H1 (cell line): ENCODE measurements around the gene PIP5K1C. TPM values are rescaled to one million over a fixed set of nuclear protein-coding genes. Genes with fewer than 3 reads are reported as not detected.
A peak's percentile ranks its signal among the peaks of the same experiment; 100 is the strongest.

Source experiments
- CTCF ChIA-PET: fragments of 300-600 bp; sonication (Branson Sonifier 250); formaldehyde crosslinking; loops from one replicate; lab custom pipeline; 2021; ENCODE audit not compliant: partially characterized antibody; lab: Charles Lee
- POLR2A ChIA-PET: fragments of 300-600 bp; sonication (Branson Sonifier 250); formaldehyde crosslinking; loops from one replicate; lab custom pipeline; 2021; ENCODE audit warnings: inconsistent platforms; ENCODE audit not compliant: partially characterized antibody; lab: Charles Lee
- DNase-seq, 2 experiments: peaks; one replicate each; pipeline versions ENCODE4 v3.0.0 to v3.0.0-alpha.2; 2010 to 2022; ENCODE audit warnings: low spot score in 2 of 2, low read depth in 1 of 2, mixed read lengths in 1 of 2
- FAIRE-seq: peaks from 2 replicates; lab custom pipeline; 2011; peaks lifted over from hg19 to GRCh38; lab: Jason Lieb, UNC
- H2AFZ ChIP-seq: 2 replicates; pipeline ENCODE4 v1.8.1; 2012; ENCODE audit warnings: low read length, inconsistent platforms
- H2AK5ac ChIP-seq: 2 replicates; pipeline ENCODE4 v1.6.1; 2013; ENCODE audit warnings: low read depth, low read length
- H2BK120ac ChIP-seq: replicated peaks from 2 replicates; pipeline ENCODE3; 2013; ENCODE audit warnings: low read depth, low read length, inconsistent platforms
- H2BK12ac ChIP-seq: 2 replicates; pipeline ENCODE4 v1.6.1; 2013; ENCODE audit warnings: low read depth, low read length
- H2BK15ac ChIP-seq: 2 replicates; pipeline ENCODE4 v1.6.1; 2013; ENCODE audit warnings: low read length
- H2BK20ac ChIP-seq: 2 replicates; pipeline ENCODE4 v1.6.1; 2013; ENCODE audit warnings: low read length
- H2BK5ac ChIP-seq: 2 replicates; pipeline ENCODE4 v1.6.1; 2013; ENCODE audit warnings: low read depth, low read length
- H3K14ac ChIP-seq: 2 replicates; pipeline ENCODE4 v1.6.1; 2013; ENCODE audit warnings: inconsistent platforms; ENCODE audit not compliant: insufficient read length
- H3K18ac ChIP-seq: 2 replicates; pipeline ENCODE4 v1.6.1; 2013; ENCODE audit warnings: low read length; ENCODE audit errors: extremely low read depth
- H3K23ac ChIP-seq: 2 replicates; pipeline ENCODE4 v1.6.1; 2013; ENCODE audit warnings: inconsistent platforms; ENCODE audit not compliant: insufficient read length
- H3K23me2 ChIP-seq: 2 replicates; pipeline ENCODE4 v1.6.1; 2013; ENCODE audit warnings: low read depth, low read length
- H3K27ac ChIP-seq: 2 replicates; pipeline ENCODE4 v1.6.1; 2011; ENCODE audit warnings: low read depth, low read length, inconsistent platforms
- H3K27me3 ChIP-seq, 4 experiments: replicated peaks in 1 of 4; 1 replicate in 1 of 4; 2 replicates in 3 of 4; pipeline versions ENCODE4 v1.6.1 to v1.8.1; 2011 to 2013; ENCODE audit warnings: low read length in 3 of 4, mild to moderate bottlenecking in 3 of 4, inconsistent platforms in 2 of 4, mixed read lengths in 2 of 4, moderate library complexity in 1 of 4; ENCODE audit not compliant: control insufficient read depth in 3 of 4, insufficient read depth in 3 of 4; ENCODE audit errors: extremely low read depth in 1 of 4
- H3K36me3 ChIP-seq, 4 experiments: 2 replicates each; pipeline versions ENCODE4 v1.6.1 to v1.8.1; 2011 to 2013; ENCODE audit warnings: mild to moderate bottlenecking in 4 of 4, low read length in 3 of 4, moderate library complexity in 2 of 4, control low read depth in 1 of 4, inconsistent platforms in 1 of 4; ENCODE audit not compliant: insufficient read depth in 4 of 4, control insufficient read depth in 2 of 4
- H3K4ac ChIP-seq: replicated peaks from 2 replicates; pipeline ENCODE3; 2013; ENCODE audit warnings: low read length, low read depth, mixed read lengths, inconsistent platforms; ENCODE audit not compliant: insufficient read length
- H3K4me1 ChIP-seq, 4 experiments: replicated peaks in 1 of 4; 1 replicate in 1 of 4; 2 replicates in 3 of 4; pipeline versions ENCODE4 v1.6.1 to v1.8.1; 2011 to 2013; ENCODE audit warnings: low read length in 3 of 4, inconsistent platforms in 2 of 4, mixed read lengths in 1 of 4; ENCODE audit not compliant: insufficient read depth in 4 of 4, control insufficient read depth in 3 of 4
- H3K4me2 ChIP-seq, 2 experiments: 2 replicates each; pipeline versions ENCODE4 v1.6.1 to v1.8.1; 2011 to 2013; ENCODE audit warnings: low read depth in 2 of 2, low read length in 2 of 2, control low read depth in 1 of 2, inconsistent platforms in 1 of 2, mild to moderate bottlenecking in 1 of 2; ENCODE audit not compliant: insufficient read depth in 1 of 2
- H3K4me3 ChIP-seq, 4 experiments: fragments of 200-600, 300-600 bp in 1 of 4; sonication (generic), shearing (Covaris generic), sonication (Bioruptor Twin) in 1 of 4; 2 replicates each; pipeline versions ENCODE4 v1.5.1 to v1.8.1; 2011 to 2016; ENCODE audit warnings: low read length in 4 of 4, low read depth in 3 of 4, control low read depth in 2 of 4, inconsistent platforms in 2 of 4, mild to moderate bottlenecking in 2 of 4, mixed read lengths in 1 of 4, moderate library complexity in 1 of 4; ENCODE audit not compliant: insufficient read depth in 2 of 4; ENCODE audit errors: extremely low read depth in 1 of 4
- H3K56ac ChIP-seq: replicated peaks from 2 replicates; pipeline ENCODE3; 2013; ENCODE audit warnings: low read depth, mild to moderate bottlenecking, mixed read lengths, low read length, inconsistent platforms; ENCODE audit not compliant: insufficient read length
- H3K79me1 ChIP-seq: 2 replicates; pipeline ENCODE4 v1.6.1; 2013; ENCODE audit warnings: low read depth, low read length, control low read depth
- H3K79me2 ChIP-seq, 2 experiments: 2 replicates each; pipeline versions ENCODE4 v1.6.1 to v1.8.1; 2012 to 2013; ENCODE audit warnings: low read length in 2 of 2, mild to moderate bottlenecking in 2 of 2, inconsistent platforms in 1 of 2; ENCODE audit not compliant: insufficient read depth in 2 of 2, control insufficient read depth in 1 of 2
- H3K9ac ChIP-seq, 4 experiments: replicated peaks in 1 of 4; 1 replicate in 1 of 4; 2 replicates in 3 of 4; pipeline versions ENCODE4 v1.6.1 to v1.8.1; 2011 to 2013; ENCODE audit warnings: low read depth in 3 of 4, low read length in 3 of 4, control low read depth in 2 of 4, mild to moderate bottlenecking in 2 of 4, moderate library complexity in 2 of 4, inconsistent platforms in 1 of 4; ENCODE audit errors: extremely low read depth in 1 of 4
- H3K9me3 ChIP-seq, 2 experiments: 2 replicates each; pipeline versions ENCODE4 v1.6.1 to v1.8.1; 2012 to 2013; ENCODE audit warnings: mild to moderate bottlenecking in 2 of 2, moderate library complexity in 2 of 2, control low read depth in 1 of 2, inconsistent platforms in 1 of 2, low read depth in 1 of 2, low read length in 1 of 2, mixed read lengths in 1 of 2; ENCODE audit not compliant: insufficient read depth in 2 of 2
- H4K20me1 ChIP-seq, 2 experiments: replicated peaks in 1 of 2; 2 replicates each; pipeline versions ENCODE3 to v1.8.1; 2011 to 2013; ENCODE audit warnings: inconsistent platforms in 2 of 2, low read length in 2 of 2, mild to moderate bottlenecking in 1 of 2; ENCODE audit not compliant: insufficient read depth in 2 of 2, control insufficient read depth in 1 of 2
- H4K5ac ChIP-seq: 2 replicates; pipeline ENCODE4 v1.6.1; 2013; ENCODE audit warnings: low read length, low read depth, mixed read lengths, inconsistent platforms; ENCODE audit not compliant: insufficient read length
- H4K8ac ChIP-seq: 2 replicates; pipeline ENCODE4 v1.8.0; 2013; ENCODE audit warnings: mild to moderate bottlenecking, moderate library complexity, low read length, inconsistent platforms; ENCODE audit not compliant: insufficient read depth; ENCODE audit errors: extremely low read depth
- H4K91ac ChIP-seq: replicated peaks from 2 replicates; pipeline ENCODE3; 2013; ENCODE audit warnings: low read length, mixed read lengths, inconsistent platforms; ENCODE audit not compliant: insufficient read length
- EZH2 ChIP-seq: fragments of 200-600 bp; sonication (generic); IDR thresholded peaks from 2 replicates; pipeline ENCODE4 v1.7.1; 2012; ENCODE audit warnings: low read depth, mild to moderate bottlenecking, moderate library complexity, low read length, inconsistent platforms; ENCODE audit not compliant: severe bottlenecking
- HDAC2 ChIP-seq, 2 experiments: fragments of 300-600 bp in 1 of 2; sonication (generic) in 1 of 2; IDR thresholded peaks; 2 replicates each; pipeline ENCODE4 v1.6.1; 2011 to 2012; ENCODE audit warnings: low read depth in 2 of 2, low read length in 2 of 2, mild to moderate bottlenecking in 2 of 2, moderate library complexity in 2 of 2, borderline replicate concordance in 1 of 2, inconsistent platforms in 1 of 2
- KDM4A ChIP-seq: IDR thresholded peaks from one replicate; pipeline ENCODE4 v1.7.1; 2012; ENCODE audit warnings: low read depth, mild to moderate bottlenecking, moderate library complexity, low read length, inconsistent platforms; ENCODE audit not compliant: severe bottlenecking
- RNF2 ChIP-seq: fragments of 200-900, 300-1000 bp; sonication (generic); IDR thresholded peaks from 2 replicates; pipeline ENCODE4 v1.7.1; 2016; ENCODE audit warnings: borderline replicate concordance, low read depth, mild to moderate bottlenecking, antibody characterized with exemption, low read length; ENCODE audit not compliant: poor library complexity, severe bottlenecking; ENCODE audit errors: missing control alignments
- SRF ChIP-seq: IDR thresholded peaks from 2 replicates; pipeline ENCODE4 v1.6.1; 2011; ENCODE audit warnings: mild to moderate bottlenecking, low read depth, low read length, moderate library complexity
- WGBS, 2 experiments: shearing (Covaris generic) in 1 of 2; methylation state at CpG; one replicate each; pipeline versions ENCODE4 v1.1.6 to v1.1.7; 2013 to 2015; ENCODE audit warnings: low lambda C conversion rate in 2 of 2, mixed read lengths in 2 of 2, inconsistent platforms in 1 of 2, low coverage in 1 of 2, missing lambda C conversion rate in 1 of 2; ENCODE audit not compliant: insufficient replicate concordance in 2 of 2, insufficient coverage in 1 of 2, insufficient read length in 1 of 2; ENCODE audit errors: extremely low coverage in 1 of 2, missing lambda C conversion rate in 1 of 2; 5-methylcytosine and 5-hydroxymethylcytosine counted together
- polyA plus RNA-seq, 7 experiments: library from polyadenylated mRNA; depleted of rRNA in 3 of 7; stranded (reverse) in 5 of 7; unstranded in 2 of 7; fragments of >200 nt in 5 of 7; fragments of 200-250 nt in 2 of 7; gene quantifications; 1 replicate in 5 of 7; 2 replicates in 1 of 7; 4 replicates in 1 of 7; pipeline versions ENCODE4 v1.2.1 to v1.2.3, GENCODE V29; 2011 to 2013; ENCODE audit warnings: missing spikeins in 2 of 7, mixed read lengths in 2 of 7
- total RNA-seq: library from RNA; stranded (reverse); fragmentation: NEBNext Ultra II Directional; extraction: Animal tissue kit (Norgen Biotek cat#: 25700); gene quantifications from 2 replicates; pipeline ENCODE4 v1.2.1, GENCODE V29; 2021

The PIP5K1C gene
- total and polyA plus RNA-seq, 2 of the 8 experiments (the other 6 are each of a cell fraction or from before 2014, with no cell fraction given) = 10.6 to 32.9 TPM

- no peaks in the 10 kb centered on the region for H3K79me1 ChIP-seq
Measured at GRCh38 chr19:3585301-3586126, 114.8 kb downstream of the PIP5K1C start, which contains the start of gene GIPC3. Gene GIPC3, plus strand, starts transcription at chr19:3585478. Its CDS starts 120 bp downstream, at chr19:3585598.

More at GRCh38 chr19:3585301-3586126, 114.8 kb downstream of the PIP5K1C start, which contains the start of gene GIPC3:
- WGBS, 2 experiments = 30% methylated on average over 22 of the region's 84 CpGs; no CpG with 5 or more reads in 1 of the 2 experiments
- H3K4me2 ChIP-seq = peak within 1 kb of the TSS; percentile 68 to 86; a peak in 3 of 4 replicates
- no peak within 1 kb of the TSS for H3K23ac ChIP-seq
- TF ChIP-seq EZH2 (peak; percentile 33), RNF2 (peak; percentile 43), KDM4A (peak; percentile 62), SRF (no peak), HDAC2 (IDR thresholded peaks at IDR 0.05; ENCODE audit: borderline replicate concordance in 1 of 2, low read depth in 2 of 2, low read length in 2 of 2) (0 out of 4 replicates have a peak, but pooled peaks of 1 of the 2 experiments have one; percentile 29)
- H2BK120ac ChIP-seq = no peak within 1 kb of the TSS
- H3K27me3 ChIP-seq = peaks cover 11 to 21% (median 14%) of the 10 kb centered on the region in 4 experiments; a peak in 6 of 7 replicates
- H3K27ac ChIP-seq = no peak within 1 kb of the TSS
- peaks cover 0 to 4% (median 0%) of the 10 kb centered on the region in 4 experiments; a peak in 3 of 7 replicates for H3K4me1 ChIP-seq
- no peak for FAIRE-seq
- H3K14ac ChIP-seq = no peak within 1 kb of the TSS
- H4K8ac ChIP-seq = peak within 1 kb of the TSS; percentile 68
- H3K9me3 ChIP-seq = peaks cover 0 to 6% of the 10 kb centered on the region in 2 experiments; a peak in 1 of 4 replicates
- peak within 1 kb of the TSS; percentile 19; the same call in 1 of the 2 replicates for H3K18ac ChIP-seq
- peak within 1 kb of the TSS; percentile 1; the same call in 1 of the 2 replicates for H2AFZ ChIP-seq
- H2BK20ac ChIP-seq = no peak within 1 kb of the TSS
- ChIA-PET CTCF (interaction anchor here (0.7 to 4.7 kb wide), 24 partner anchors 10 to 247 kb away, joined by 3 to 38 read pairs (median 4); partner anchors contain the start of genes MFSD12 and TJP3), POLR2A (interaction anchor here (1.2 to 1.6 kb wide), 2 partner anchors 7 to 18 kb away, joined by 3 to 7 read pairs; no protein-coding TSS in a partner anchor)
- H2AK5ac ChIP-seq = no peak within 1 kb of the TSS
- peak in 1 of 2 experiments; percentile 70 for DNase-seq
- H2BK5ac ChIP-seq = no peak within 1 kb of the TSS
- peak within 1 kb of the TSS; percentile 27 to 63 (median 34); a peak in 7 of 8 replicates for H3K4me3 ChIP-seq
- no peaks in the 10 kb centered on the region for H4K20me1 ChIP-seq
- H3K79me2 ChIP-seq = no peaks in the 10 kb centered on the region
- H2BK15ac ChIP-seq = no peak within 1 kb of the TSS
- H3K4ac ChIP-seq = no peak within 1 kb of the TSS
- H2BK12ac ChIP-seq = no peak within 1 kb of the TSS
- H4K91ac ChIP-seq = no peak within 1 kb of the TSS
- peaks cover 5% of the 10 kb centered on the region; the same call in 1 of the 2 replicates for H3K23me2 ChIP-seq
- H3K9ac ChIP-seq = no peak within 1 kb of the TSS
- H4K5ac ChIP-seq = no peak within 1 kb of the TSS
- H3K36me3 ChIP-seq = no peaks in the 10 kb centered on the region
- peak within 1 kb of the TSS; percentile 25 for H3K56ac ChIP-seq
